Mesendoderm (in vitro differentiated cells): ENCODE measurements around the gene ARHGAP28.

Experiments
- DNase-seq: peaks from one replicate; pipeline ENCODE4 v3.0.0; 2013
- H2AK5ac ChIP-seq: 2 replicates; pipeline ENCODE4 v1.6.1; 2013; ENCODE audit warnings: low read length, inconsistent platforms
- H2BK120ac ChIP-seq: 2 replicates; pipeline ENCODE4 v1.6.1; 2013; ENCODE audit warnings: low read depth, mild to moderate bottlenecking, low read length, moderate library complexity, mixed read lengths
- H2BK15ac ChIP-seq: replicated peaks from 2 replicates; pipeline ENCODE4 v1.6.1; 2013; ENCODE audit warnings: low read depth, mild to moderate bottlenecking, moderate library complexity
- H2BK5ac ChIP-seq: 2 replicates; pipeline ENCODE4 v1.6.1; 2013; ENCODE audit warnings: low read length, inconsistent platforms
- H3K18ac ChIP-seq: 2 replicates; pipeline ENCODE4 v1.6.1; 2013; ENCODE audit warnings: mild to moderate bottlenecking, low read length, mixed read lengths
- H3K23ac ChIP-seq: one replicate; pipeline ENCODE4 v1.6.1; 2013; ENCODE audit warnings: low read length
- H3K27ac ChIP-seq: 2 replicates; pipeline ENCODE4 v1.5.1; 2013; ENCODE audit warnings: low read depth, mild to moderate bottlenecking, inconsistent platforms, low read length, moderate library complexity
- H3K27me3 ChIP-seq: 2 replicates; pipeline ENCODE4 v1.6.1; 2013; ENCODE audit warnings: low read length, control low read depth, mild to moderate bottlenecking, inconsistent platforms; ENCODE audit not compliant: insufficient read depth, poor library complexity
- H3K36me3 ChIP-seq: 2 replicates; pipeline ENCODE4 v1.6.1; 2013; ENCODE audit warnings: low read length, inconsistent platforms; ENCODE audit not compliant: control insufficient read depth, insufficient read depth
- H3K4ac ChIP-seq: one replicate; pipeline ENCODE4 v1.6.1; 2013; ENCODE audit warnings: low read depth, mild to moderate bottlenecking, low read length, moderate library complexity
- H3K4me1 ChIP-seq: 2 replicates; pipeline ENCODE4 v1.6.1; 2013; ENCODE audit warnings: low read depth, low read length, inconsistent platforms; ENCODE audit not compliant: control insufficient read depth
- H3K4me2 ChIP-seq: 2 replicates; pipeline ENCODE4 v1.6.1; 2013; ENCODE audit warnings: low read length
- H3K4me3 ChIP-seq: 2 replicates; pipeline ENCODE4 v1.5.1; 2013; ENCODE audit warnings: mild to moderate bottlenecking, low read length
- H3K56ac ChIP-seq: one replicate; pipeline ENCODE4 v1.6.1; 2013; ENCODE audit warnings: low read length
- H3K79me1 ChIP-seq: 2 replicates; pipeline ENCODE4 v1.6.1; 2013; ENCODE audit warnings: low read length, inconsistent platforms
- H3K79me2 ChIP-seq: 2 replicates; pipeline ENCODE4 v1.6.1; 2013; ENCODE audit warnings: mild to moderate bottlenecking, low read length; ENCODE audit not compliant: control insufficient read depth, insufficient read depth
- H3K9ac ChIP-seq: 2 replicates; pipeline ENCODE4 v1.6.1; 2013; ENCODE audit warnings: low read length, inconsistent platforms
- H4K5ac ChIP-seq: one replicate; pipeline ENCODE4 v1.6.1; 2013; ENCODE audit warnings: low read length
- H4K8ac ChIP-seq: one replicate; pipeline ENCODE4 v1.6.1; 2013; ENCODE audit warnings: low read depth, mild to moderate bottlenecking, control low read depth, low read length, moderate library complexity
- WGBS: extraction: QIAGEN DNeasy Blood & Tissue Kit; methylation state at CpG from one replicate; pipeline ENCODE4 v1.1.7; 2013; ENCODE audit warnings: low lambda C conversion rate, missing lambda C conversion rate; ENCODE audit not compliant: insufficient coverage; ENCODE audit errors: extremely low coverage; 5-methylcytosine and 5-hydroxymethylcytosine counted together

Gene ARHGAP28

GRCh38 chr18:6719910-6720683 lies 9.4 kb upstream of the ARHGAP28 start:
- Histone ChIP-seq H3K4me1 (no peaks in the 10 kb centered on the region), H2BK15ac (no peak overlapping the region), H2BK5ac (no peak overlapping the region), H3K27ac (no peak overlapping the region), H3K23ac (no peak overlapping the region), H4K8ac (no peak overlapping the region), H3K4ac (no peak overlapping the region), H4K5ac (no peak overlapping the region), H3K79me1 (no peaks in the 10 kb centered on the region), H2AK5ac (no peak overlapping the region), H3K18ac (no peak overlapping the region), H3K36me3 (no peaks in the 10 kb centered on the region), H3K27me3 (no peaks in the 10 kb centered on the region), H3K9ac (no peak overlapping the region), H3K4me2 (no peak overlapping the region), H2BK120ac (no peak overlapping the region), H3K56ac (no peak overlapping the region), H3K4me3 (no peak overlapping the region), H3K79me2 (no peaks in the 10 kb centered on the region)
- WGBS = no CpG with 5 or more reads among the region's 1 CpG
- DNase-seq = peak; percentile 32

- Histone ChIP-seq H3K9ac (no peak overlapping the region), H4K5ac (no peak overlapping the region), H3K79me1 (no peaks in the 10 kb centered on the region), H3K79me2 (no peaks in the 10 kb centered on the region), H3K27me3 (no peaks in the 10 kb centered on the region), H3K18ac (no peak overlapping the region), H2AK5ac (no peak overlapping the region), H4K8ac (no peak overlapping the region), H3K36me3 (no peaks in the 10 kb centered on the region), H3K4me3 (no peak overlapping the region), H3K27ac (no peak overlapping the region), H3K4me1 (no peaks in the 10 kb centered on the region), H2BK5ac (no peak overlapping the region), H2BK120ac (no peak overlapping the region), H3K4me2 (no peak overlapping the region), H3K4ac (no peak overlapping the region), H2BK15ac (no peak overlapping the region), H3K23ac (no peak overlapping the region), H3K56ac (no peak overlapping the region)
- no CpG with 5 or more reads among the region's 1 CpG for WGBS
- DNase-seq = no peak
Observed at GRCh38 chr18:6721755-6722154, 7.8 kb upstream of the ARHGAP28 start.

- Histone ChIP-seq H4K8ac (no peak overlapping the region), H3K27ac (no peak overlapping the region), H4K5ac (no peak overlapping the region), H3K36me3 (no peaks in the 10 kb centered on the region), H3K4ac (no peak overlapping the region), H3K9ac (no peak overlapping the region), H3K23ac (no peak overlapping the region), H2BK120ac (no peak overlapping the region), H3K79me2 (no peaks in the 10 kb centered on the region), H2BK5ac (no peak overlapping the region), H3K4me1 (no peaks in the 10 kb centered on the region), H2BK15ac (no peak overlapping the region), H2AK5ac (no peak overlapping the region), H3K56ac (no peak overlapping the region), H3K27me3 (no peaks in the 10 kb centered on the region), H3K4me2 (no peak overlapping the region), H3K79me1 (no peaks in the 10 kb centered on the region), H3K4me3 (no peak overlapping the region), H3K18ac (peak overlapping the region; percentile 12)
- WGBS = no CpG with 5 or more reads among the region's 4 CpGs
- no peak for DNase-seq
Observed at GRCh38 chr18:6722690-6723089, 6.8 kb upstream of the ARHGAP28 start.

- no peak overlapping the region for H3K27ac ChIP-seq
- H3K18ac ChIP-seq = no peak overlapping the region
- no peak overlapping the region for H4K8ac ChIP-seq
- no peak overlapping the region for H4K5ac ChIP-seq
- no peak for DNase-seq
- H3K4me3 ChIP-seq = no peak overlapping the region
- no peak overlapping the region for H3K4ac ChIP-seq
- H3K9ac ChIP-seq = no peak overlapping the region
- no peaks in the 10 kb centered on the region for H3K27me3 ChIP-seq
- H2BK120ac ChIP-seq = no peak overlapping the region
- no peak overlapping the region for H2BK15ac ChIP-seq
- H3K23ac ChIP-seq = no peak overlapping the region
- no peaks in the 10 kb centered on the region for H3K79me1 ChIP-seq
- no peak overlapping the region for H2AK5ac ChIP-seq
- no CpG with 5 or more reads among the region's 1 CpG for whole genome bisulfite sequencing
- no peaks in the 10 kb centered on the region for H3K79me2 ChIP-seq
- no peak overlapping the region for H2BK5ac ChIP-seq
- no peak overlapping the region for H3K4me2 ChIP-seq
- H3K36me3 ChIP-seq = no peaks in the 10 kb centered on the region
- no peak overlapping the region for H3K56ac ChIP-seq
- peaks cover 2% of the 10 kb centered on the region for H3K4me1 ChIP-seq
Observed at GRCh38 chr18:6724331-6724730, 5.2 kb upstream of the ARHGAP28 start.

- peak overlapping the region; percentile 96 for H3K27ac ChIP-seq
- peak overlapping the region; percentile 29 for H4K5ac ChIP-seq
- peak overlapping the region; percentile 4 for H3K4me2 ChIP-seq
- H3K4me1 ChIP-seq = peaks cover 7% of the 10 kb centered on the region
- no peaks in the 10 kb centered on the region for H3K27me3 ChIP-seq
- peak overlapping the region; percentile 58 for H2BK5ac ChIP-seq
- DNase-seq = no peak
- H2AK5ac ChIP-seq = no peak overlapping the region
- peak overlapping the region; percentile 8 for H2BK15ac ChIP-seq
- H3K9ac ChIP-seq = peak overlapping the region; percentile 82
- no peak overlapping the region for H3K23ac ChIP-seq
- no peaks in the 10 kb centered on the region for H3K36me3 ChIP-seq
- peak overlapping the region; percentile 42 for H3K18ac ChIP-seq
- H3K79me1 ChIP-seq = no peaks in the 10 kb centered on the region
- H3K4ac ChIP-seq = no peak overlapping the region
- H4K8ac ChIP-seq = no peak overlapping the region
- no peak overlapping the region for H2BK120ac ChIP-seq
- no peak overlapping the region for H3K4me3 ChIP-seq
- no peaks in the 10 kb centered on the region for H3K79me2 ChIP-seq
- H3K56ac ChIP-seq = peak overlapping the region; percentile 99
- no CpG with 5 or more reads among the region's 8 CpGs for WGBS
Observed at GRCh38 chr18:6728331-6728730, 1.2 kb upstream of the ARHGAP28 start.

GRCh38 chr18:6728809-6729246 lies 688 bp upstream of the ARHGAP28 start:
- no peak overlapping the region for H4K8ac ChIP-seq
- no peak overlapping the region for H2BK15ac ChIP-seq
- no peaks in the 10 kb centered on the region for H3K36me3 ChIP-seq
- H2BK5ac ChIP-seq = peak overlapping the region; percentile 58
- H3K27ac ChIP-seq = peak overlapping the region; percentile 96
- no peak overlapping the region for H4K5ac ChIP-seq
- no peaks in the 10 kb centered on the region for H3K79me2 ChIP-seq
- no peak overlapping the region for H3K4me3 ChIP-seq
- no peak for DNase-seq
- H3K4ac ChIP-seq = no peak overlapping the region
- no peak overlapping the region for H2BK120ac ChIP-seq
- WGBS = no CpG with 5 or more reads among the region's 5 CpGs
- H3K56ac ChIP-seq = peak overlapping the region; percentile 99
- no peak overlapping the region for H3K23ac ChIP-seq
- no peaks in the 10 kb centered on the region for H3K27me3 ChIP-seq
- peaks cover 7% of the 10 kb centered on the region for H3K4me1 ChIP-seq
- H3K18ac ChIP-seq = peak overlapping the region; percentile 42
- no peak overlapping the region for H2AK5ac ChIP-seq
- peak overlapping the region; percentile 82 for H3K9ac ChIP-seq
- peak overlapping the region; percentile 4 for H3K4me2 ChIP-seq
- no peaks in the 10 kb centered on the region for H3K79me1 ChIP-seq
